HG03575 (cell line): ENCODE data around the gene PCNT.

Experiments
- ATAC-seq: cut with Tn5 transposase; IDR thresholded peaks from one replicate; pipeline ENCODE4 v1.9.1; 2021; ENCODE audit not compliant: unreplicated experiment, insufficient number of reproducible peaks, low FRiP score; ENCODE audit errors: extremely low read depth

PCNT gene

GRCh38 chr21:46482846-46483231 is 158.9 kb downstream of the PCNT start:
- ATAC-seq: no peak

- no peak for ATAC-seq
Measured at GRCh38 chr21:46483300-46484295, 159.6 kb downstream of the PCNT start.

GRCh38 chr21:46486481-46487126 is 162.6 kb downstream of the PCNT start:
- no peak for ATAC-seq

- no peak for ATAC-seq
Measured at GRCh38 chr21:46489162-46489663, 165.3 kb downstream of the PCNT start.

- ATAC-seq: no peak
Measured at GRCh38 chr21:46489800-46490199, 165.8 kb downstream of the PCNT start.

- ATAC-seq: no peak
Measured at GRCh38 chr21:46491553-46491952, 167.6 kb downstream of the PCNT start.

GRCh38 chr21:46492851-46493250 is 168.9 kb downstream of the PCNT start:
- no peak for ATAC-seq

GRCh38 chr21:46493828-46494227 is 169.9 kb downstream of the PCNT start:
- ATAC-seq: no peak
